Aorta (tissue), 5 donors: ENCODE data around the gene SIL1. TPM values are rescaled to one million over a fixed set of nuclear protein-coding genes. Genes with fewer than 3 reads are reported as not detected.
"Not testable (repeated sequence)": the region's sequence is repeated elsewhere in the genome, so short reads cannot be mapped to it uniquely, and the experiment has no call there.

Source experiments
- ATAC-seq: fragments of 200-7000 bp; cut with Tn5 transposase; one replicate; pipeline ENCODE4 v1.9.1; 2022; ENCODE audit warnings: moderate library complexity; ENCODE audit not compliant: low FRiP score
- DNase-seq, 2 donors: peaks; one replicate each; pipeline ENCODE4 v3.0.0-alpha.2; 2020
- H3K27ac ChIP-seq, 2 donors: one replicate each; pipeline ENCODE4 v1.5.1; 2013; ENCODE audit warnings: low read length in 2 of 2, mild to moderate bottlenecking in 2 of 2, moderate library complexity in 2 of 2, control low read depth in 1 of 2, inconsistent platforms in 1 of 2, low read depth in 1 of 2
- H3K27me3 ChIP-seq, 2 donors: one replicate each; pipeline ENCODE4 v1.6.1; 2013; ENCODE audit warnings: control low read depth in 1 of 2, low read length in 1 of 2, mild to moderate bottlenecking in 1 of 2, moderate library complexity in 1 of 2; ENCODE audit not compliant: insufficient read depth in 2 of 2, control insufficient read depth in 1 of 2
- H3K36me3 ChIP-seq, 2 donors: one replicate each; pipeline ENCODE4 v1.6.1; 2013; ENCODE audit warnings: control low read depth in 1 of 2, low read length in 1 of 2, mild to moderate bottlenecking in 1 of 2; ENCODE audit not compliant: insufficient read depth in 2 of 2, control insufficient read depth in 1 of 2
- H3K4me1 ChIP-seq, 2 donors: one replicate each; pipeline ENCODE4 v1.6.1; 2013; ENCODE audit warnings: low read length in 2 of 2, control low read depth in 1 of 2, mild to moderate bottlenecking in 1 of 2, moderate library complexity in 1 of 2; ENCODE audit not compliant: insufficient read depth in 2 of 2, control insufficient read depth in 1 of 2
- H3K4me3 ChIP-seq, 2 donors: one replicate each; pipeline ENCODE4 v1.5.1; 2013; ENCODE audit warnings: low read length in 2 of 2, control low read depth in 1 of 2, mild to moderate bottlenecking in 1 of 2
- H3K9me3 ChIP-seq: one replicate; pipeline ENCODE4 v1.6.1; 2013; ENCODE audit warnings: mild to moderate bottlenecking, low read length; ENCODE audit not compliant: control insufficient read depth
- WGBS, 2 donors: extraction: QIAGEN DNeasy Blood & Tissue Kit; methylation state at CpG; one replicate each; pipeline ENCODE4 v1.1.7; 2013; 5-methylcytosine and 5-hydroxymethylcytosine counted together
- intact Hi-C, 2 donors: fragments of 100-400 bp; cut with DNase I; formaldehyde crosslinking; loops; one replicate each; pipeline versions ENCODE4 v1.14.2 to v1.15.0; 2022
- polyA plus RNA-seq, 2 donors: library from polyadenylated mRNA; stranded (reverse); fragments of 200-250 nt; gene quantifications; one replicate each; pipeline ENCODE4 v1.2.3, GENCODE V29; 2013
- total RNA-seq, 2 donors: library from RNA; stranded (reverse); fragmentation: NEBNext Ultra II Directional; extraction: Animal tissue kit (Norgen Biotek cat#: 25700); gene quantifications; one replicate each; pipeline ENCODE4 v1.2.1, GENCODE V29; 2021
- donor health status: healthy with polysubstance abuse.
- donor health status: Bipolar disorder and iron deficiency.
- donor health status: DM: no; HTN: no; CAD: no.
- donor health status: DM: no; HTN: no; CAD: no.
- donor health status: DM: yes; HTN: yes; CAD: no.

SIL1 gene
- total and polyA plus RNA-seq, 4 donors: 19.4 to 58.9 (median 49.2) TPM

DNA sequence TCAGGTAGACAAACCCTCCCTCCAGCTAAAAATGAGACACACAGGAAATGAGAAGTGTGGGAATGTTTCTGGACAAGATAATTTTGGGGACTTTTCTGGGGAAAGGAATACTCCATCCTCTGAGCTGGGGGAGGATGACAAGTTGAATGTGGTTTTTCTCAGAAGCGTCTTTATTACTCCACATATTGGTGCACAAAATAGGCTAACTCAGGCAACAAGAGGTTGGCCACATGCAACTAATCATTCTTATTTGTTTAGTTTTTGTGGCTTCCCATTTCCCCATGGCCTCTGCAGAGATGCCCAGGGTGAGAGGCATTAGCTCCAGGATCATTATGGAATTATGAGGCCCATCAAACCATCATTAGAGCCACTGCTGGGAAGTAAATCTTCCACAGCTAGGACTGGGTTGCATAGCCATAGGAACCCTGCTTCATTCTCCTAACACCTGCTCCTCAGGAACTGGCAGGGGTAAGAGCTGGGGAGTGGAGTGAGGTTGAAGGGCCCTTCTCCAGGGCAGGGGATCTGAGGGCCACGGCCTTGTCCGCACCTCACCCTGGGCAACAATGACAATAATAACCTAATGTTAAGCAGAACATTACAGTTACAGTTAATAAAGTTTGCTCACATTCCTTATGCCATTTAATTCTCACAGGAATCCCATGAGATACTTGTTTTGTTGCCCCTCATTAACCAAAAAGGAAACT is 9.3 kb upstream of the SIL1 start:
- no peaks in the 10 kb centered on the region for H3K27me3 ChIP-seq
- H3K4me3 ChIP-seq: no peak overlapping the region
- H3K9me3 ChIP-seq: no peaks in the 10 kb centered on the region
- H3K36me3 ChIP-seq: no peaks in the 10 kb centered on the region
- DNase-seq (no peak), ATAC-seq (no peak)
- H3K27ac ChIP-seq: no peak overlapping the region
- intact Hi-C loops: no loop called here
- WGBS, 2 donors: 95 to 97% methylated on average over 3 of the region's 3 CpGs
- no peaks in the 10 kb centered on the region for H3K4me1 ChIP-seq

DNA sequence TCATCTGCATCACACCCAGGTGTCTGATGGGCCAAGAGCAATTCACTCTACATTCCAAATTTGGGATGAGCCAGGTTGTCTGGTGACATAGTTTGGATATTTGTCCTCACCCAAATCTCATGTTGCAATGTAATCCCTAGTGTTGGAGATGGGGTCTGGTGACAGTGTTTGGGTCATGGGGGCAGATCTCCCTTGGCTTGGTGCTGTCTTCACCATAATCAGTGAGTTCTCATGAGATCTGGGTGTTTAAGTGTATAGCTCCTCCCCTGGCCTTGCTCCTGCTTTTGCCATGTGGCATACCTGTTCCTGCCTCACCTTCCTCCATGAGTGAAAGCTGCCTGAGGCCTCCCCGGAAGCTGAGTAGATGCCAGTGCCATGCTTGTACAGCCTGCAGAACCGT is 7.4 kb upstream of the SIL1 start:
- no peak for ATAC-seq
- Histone ChIP-seq H3K27ac (no peak overlapping the region), H3K27me3 (no peaks in the 10 kb centered on the region), H3K9me3 (no peaks in the 10 kb centered on the region), H3K36me3 (no peaks in the 10 kb centered on the region), H3K4me1 (no peaks in the 10 kb centered on the region), H3K4me3 (no peak overlapping the region)
- WGBS, 2 donors: 93% methylated on average over 2 of the region's 2 CpGs
- intact Hi-C loops: no loop called here
- DNase-seq: no peak

DNA sequence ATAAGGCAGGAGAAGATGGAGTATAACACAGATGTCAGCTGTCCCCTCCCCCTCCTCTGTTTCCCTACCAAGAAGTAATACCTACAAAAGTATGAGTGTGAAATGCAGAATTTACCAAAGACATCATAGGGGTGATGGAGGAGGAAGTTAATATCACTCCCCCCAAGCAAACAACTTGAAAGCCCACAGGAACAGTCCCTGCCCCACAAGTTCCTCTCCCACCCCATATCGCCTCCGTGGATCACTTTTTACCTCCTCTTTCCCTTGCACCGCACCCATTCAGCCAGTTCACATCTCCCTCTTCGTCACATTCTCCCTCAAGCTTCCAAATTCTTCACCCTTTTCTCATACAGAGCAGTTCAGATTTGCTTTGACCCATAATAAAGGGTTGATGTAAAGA is 7.0 kb upstream of the SIL1 start:
- Histone ChIP-seq H3K27ac (no peak overlapping the region), H3K4me1 (no peaks in the 10 kb centered on the region), H3K4me3 (no peak overlapping the region), H3K27me3 (no peaks in the 10 kb centered on the region), H3K9me3 (no peaks in the 10 kb centered on the region), H3K36me3 (no peaks in the 10 kb centered on the region)
- ATAC-seq (no peak), DNase-seq (no peak)
- intact Hi-C loops: no loop called here
- 90 to 94% methylated on average over 4 of the region's 4 CpGs for WGBS, 2 donors

DNA sequence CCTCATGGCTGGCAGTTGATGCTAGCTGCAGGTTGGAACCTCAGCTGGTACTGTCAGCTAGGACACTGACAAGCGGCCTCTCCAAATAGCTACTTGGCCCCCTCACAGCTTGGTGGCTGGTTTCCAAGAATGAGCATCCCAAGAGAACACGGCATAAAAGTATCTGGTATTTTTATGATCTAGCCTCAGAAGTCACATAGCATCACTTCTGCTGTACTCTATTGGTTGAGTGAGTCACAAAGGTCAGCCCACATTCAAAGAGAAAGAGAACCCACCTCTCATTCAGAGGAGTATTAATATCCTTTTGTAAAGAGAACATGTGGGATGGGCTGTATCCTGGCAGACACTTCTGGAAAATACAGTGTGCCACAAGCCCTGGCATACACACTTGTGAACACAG is 6.0 kb upstream of the SIL1 start:
- no peaks in the 10 kb centered on the region for H3K36me3 ChIP-seq
- H3K27me3 ChIP-seq: no peaks in the 10 kb centered on the region
- no peak overlapping the region for H3K4me3 ChIP-seq
- H3K4me1 ChIP-seq: no peaks in the 10 kb centered on the region
- intact Hi-C loops: no loop called here
- H3K9me3 ChIP-seq: no peaks in the 10 kb centered on the region
- DNase-seq (no peak), ATAC-seq (no peak)
- no peak overlapping the region for H3K27ac ChIP-seq
- WGBS, 2 donors: 70 to 77% methylated on average over 2 of the region's 2 CpGs

DNA sequence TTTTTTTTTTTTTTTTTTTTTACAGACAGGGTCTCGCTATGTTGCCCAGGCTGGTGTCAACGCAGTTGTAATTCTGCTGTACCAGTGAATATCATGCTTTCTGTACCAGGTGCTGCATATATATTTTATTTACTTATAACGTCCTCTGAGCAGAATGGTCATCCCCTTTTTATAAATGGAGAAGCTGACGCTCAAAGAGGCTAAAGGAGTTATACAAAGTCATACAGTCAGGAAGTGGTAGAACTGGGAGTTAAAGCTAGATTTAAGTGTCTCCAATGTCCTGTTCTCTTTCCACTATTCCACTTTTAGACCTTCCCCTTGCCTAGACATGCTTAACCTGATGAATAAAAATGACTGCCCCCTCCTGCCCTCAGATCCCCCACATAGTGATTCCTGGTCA is 1.2 kb upstream of the SIL1 start:
- H3K4me3 ChIP-seq: no peak overlapping the region
- intact Hi-C loops: loop anchor here (5.0 to 10.0 kb wide), 3 partner anchors 55 to 92 kb away; no protein-coding TSS in a partner anchor
- H3K27ac ChIP-seq: no peak overlapping the region
- no peaks in the 10 kb centered on the region for H3K4me1 ChIP-seq
- no peak for DNase-seq
- H3K27me3 ChIP-seq: no peaks in the 10 kb centered on the region
- 90 to 92% methylated on average over 4 of the region's 4 CpGs for WGBS, 2 donors
- ATAC-seq: no peak
- H3K9me3 ChIP-seq: no peaks in the 10 kb centered on the region
- H3K36me3 ChIP-seq: peaks cover 0 to 3% of the 10 kb centered on the region in 2 donors

DNA sequence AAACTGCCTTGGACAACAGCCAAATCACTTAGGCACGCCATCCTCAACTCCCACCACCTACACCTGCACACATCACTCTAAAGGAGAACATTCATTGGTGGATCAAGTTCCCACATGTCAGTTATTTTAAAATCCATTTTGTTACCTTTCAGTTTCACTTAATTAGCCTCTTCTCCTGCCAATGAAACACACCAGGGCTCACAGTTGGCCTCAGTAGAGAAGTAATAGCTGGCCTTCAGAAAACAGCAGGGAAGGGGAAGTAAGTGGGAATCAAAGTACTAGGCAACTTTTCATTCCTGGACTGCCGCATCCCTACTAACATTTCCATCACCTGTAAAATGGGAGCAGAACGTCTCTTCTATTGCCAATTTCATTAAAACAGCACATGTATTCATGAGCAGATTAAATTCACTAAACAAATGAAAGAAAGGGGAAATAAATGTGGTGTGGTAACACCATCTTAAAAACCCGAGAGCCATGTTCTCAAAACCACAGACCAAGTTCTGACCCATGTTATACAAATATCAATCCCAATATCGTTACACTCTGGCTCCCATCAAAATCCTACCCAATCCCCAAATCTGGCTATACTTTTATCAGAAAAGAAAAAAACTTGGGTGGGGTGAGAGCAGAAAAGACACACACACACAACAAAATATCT is 1.7 kb downstream of the SIL1 start:
- DNase-seq (no peak), ATAC-seq (no peak)
- WGBS, 2 donors: 88 to 89% methylated on average over 5 of the region's 5 CpGs
- no peak overlapping the region for H3K27ac ChIP-seq
- H3K27me3 ChIP-seq: no peaks in the 10 kb centered on the region
- H3K4me3 ChIP-seq: no peak overlapping the region
- intact Hi-C loops: loop anchor here (5.0 to 10.0 kb wide), 3 partner anchors 52 to 89 kb away; no protein-coding TSS in a partner anchor
- peaks cover 0 to 3% of the 10 kb centered on the region in 2 donors for H3K36me3 ChIP-seq
- H3K4me1 ChIP-seq: no peaks in the 10 kb centered on the region
- no peaks in the 10 kb centered on the region for H3K9me3 ChIP-seq

DNA sequence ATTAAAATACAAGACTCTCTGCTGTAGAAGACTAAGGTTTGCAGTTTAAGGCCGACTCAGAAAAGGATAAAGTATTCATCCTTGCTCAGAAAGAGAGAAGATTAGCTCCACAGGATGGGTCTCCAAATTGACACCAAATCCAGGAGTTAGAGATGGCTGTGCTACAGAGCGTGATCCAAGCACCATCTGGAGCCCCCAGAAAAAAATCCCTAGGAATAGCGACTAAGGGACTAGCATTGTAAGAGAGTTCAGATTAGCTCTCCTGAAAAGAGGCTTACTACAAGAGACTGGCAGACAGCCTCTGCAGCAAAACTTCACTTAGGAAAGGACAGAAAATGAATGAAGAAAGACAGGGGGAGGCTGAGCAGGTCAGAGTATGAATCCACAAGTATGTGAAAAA is 3.7 kb downstream of the SIL1 start:
- H3K4me3 ChIP-seq: no peak overlapping the region
- H3K27ac ChIP-seq: no peak overlapping the region
- peaks cover 0 to 5% of the 10 kb centered on the region in 2 donors for H3K4me1 ChIP-seq
- DNase-seq (no peak), ATAC-seq (no peak)
- H3K9me3 ChIP-seq: no peaks in the 10 kb centered on the region
- 91 to 92% methylated on average over 3 of the region's 3 CpGs for WGBS, 2 donors
- intact Hi-C loops: loop anchor here in 1 of 2 donors (10.0 kb wide), 1 partner anchor 50 kb away; no protein-coding TSS in a partner anchor
- H3K27me3 ChIP-seq: no peaks in the 10 kb centered on the region
- H3K36me3 ChIP-seq: peaks cover 0 to 3% of the 10 kb centered on the region in 2 donors

DNA sequence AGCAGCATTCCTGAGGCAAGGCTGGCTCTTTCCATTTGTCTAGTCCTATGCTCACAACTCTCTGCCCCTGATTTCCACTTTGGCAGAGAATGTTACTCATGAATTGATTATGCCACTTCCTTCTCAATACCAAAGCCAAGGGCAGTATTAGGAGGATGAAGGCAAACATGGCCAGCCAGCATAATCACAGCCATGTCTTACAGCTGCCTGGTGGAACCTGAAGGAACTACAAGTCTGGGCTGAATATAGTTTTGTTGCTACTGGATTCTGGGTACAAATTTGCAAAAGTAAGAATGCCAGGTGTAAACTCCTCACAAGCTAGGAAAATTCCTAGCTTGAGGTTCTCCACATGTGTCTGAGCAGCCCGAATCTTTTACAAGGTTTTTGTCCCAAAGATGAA is 4.2 kb downstream of the SIL1 start:
- peaks cover 0 to 3% of the 10 kb centered on the region in 2 donors for H3K36me3 ChIP-seq
- no peaks in the 10 kb centered on the region for H3K9me3 ChIP-seq
- peaks cover 0 to 5% of the 10 kb centered on the region in 2 donors for H3K4me1 ChIP-seq
- DNase-seq: no peak
- no peak for ATAC-seq
- intact Hi-C loops: loop anchor here in 1 of 2 donors (10.0 kb wide), 1 partner anchor 49 kb away; no protein-coding TSS in a partner anchor
- H3K27me3 ChIP-seq: no peaks in the 10 kb centered on the region
- no peak overlapping the region for H3K27ac ChIP-seq
- 49 to 59% methylated on average over 1 of the region's 1 CpG for WGBS, 2 donors
- H3K4me3 ChIP-seq: no peak overlapping the region

DNA sequence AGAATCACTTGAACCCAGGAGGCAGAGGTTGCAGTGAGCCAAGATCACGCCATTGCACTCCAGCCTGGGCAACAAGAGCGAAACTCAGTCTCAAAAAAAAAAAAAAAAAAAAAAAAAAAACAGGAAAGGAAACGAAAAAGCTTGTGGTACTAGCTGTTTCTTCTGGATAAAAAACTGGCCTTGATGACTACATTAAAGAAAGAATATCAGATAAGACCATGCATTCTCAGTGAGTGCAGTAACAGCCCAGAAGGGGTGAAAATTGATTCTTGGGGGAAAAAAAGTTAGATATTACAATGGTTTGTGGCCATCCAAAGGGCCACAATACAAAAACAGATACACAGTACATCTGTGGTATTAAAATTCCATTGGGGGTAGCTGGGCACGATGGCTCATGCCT is 5.3 kb downstream of the SIL1 start:
- H3K27ac ChIP-seq: not testable (repeated sequence)

More for the DNA sequence above, 5.3 kb downstream of the SIL1 start:
- 27 to 29% methylated on average over 3 to 4 of the region's 4 CpGs for WGBS, 2 donors
- H3K9me3 ChIP-seq, DNase-seq, ATAC-seq, H3K4me1 ChIP-seq, H3K4me3 ChIP-seq, H3K27me3 ChIP-seq, H3K36me3 ChIP-seq: not testable (repeated sequence)
- intact Hi-C loops: loop anchor here in 1 of 2 donors (10.0 kb wide), 1 partner anchor 48 kb away; no protein-coding TSS in a partner anchor
